ENCODE data around the gene ITFG2.
"Not testable (repeated sequence)": the region's sequence is repeated elsewhere in the genome, so short reads cannot be mapped to it uniquely, and the experiment has no call there.

ITFG2 gene

DNA sequence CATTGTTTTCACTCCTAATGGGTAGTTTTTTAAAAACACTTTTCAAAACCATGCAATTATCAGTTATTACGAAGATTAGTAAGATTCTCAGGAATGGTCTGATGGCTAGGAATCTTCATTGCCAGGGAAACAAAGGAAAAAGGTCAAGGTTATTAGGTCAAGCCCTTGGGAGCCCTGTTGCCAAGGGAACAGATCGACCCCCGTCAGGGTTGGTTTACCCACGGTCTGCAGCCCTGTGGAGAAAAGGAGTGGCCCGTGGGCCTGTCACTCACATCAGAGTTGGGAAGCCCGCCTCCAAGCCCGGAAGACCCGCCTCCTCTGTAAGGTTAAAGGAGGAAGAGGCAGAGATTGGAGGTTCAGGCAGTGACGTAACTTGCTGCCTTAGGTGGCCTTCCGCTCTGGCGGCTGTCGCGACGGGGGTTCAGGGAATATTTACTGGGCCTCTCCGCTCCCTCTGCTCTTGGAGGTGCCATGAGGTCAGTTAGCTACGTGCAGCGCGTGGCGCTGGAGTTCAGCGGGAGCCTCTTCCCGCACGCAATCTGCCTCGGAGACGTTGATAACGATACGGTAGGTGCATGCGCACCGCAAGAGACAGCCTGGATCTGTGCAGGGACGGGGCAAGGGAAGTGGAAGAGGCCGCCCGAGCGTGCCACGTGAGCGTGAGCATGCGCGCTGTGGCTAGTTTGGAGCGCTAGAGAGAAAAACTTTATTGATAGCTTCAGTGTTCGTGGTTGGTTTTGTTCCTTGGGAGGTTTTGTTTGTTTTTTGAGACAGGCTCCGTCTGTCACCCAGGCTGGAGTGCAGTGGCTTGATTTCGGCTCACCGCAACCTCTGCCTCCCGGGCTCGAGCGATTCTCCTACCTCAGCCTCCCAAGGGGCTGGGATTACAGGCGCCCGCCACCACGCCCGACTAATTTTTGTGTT, at the start of gene ITFG2:
ITFG2 (plus strand) TSS at position 379 of the 924 bp plus-strand sequence; CDS start at position 472, 93 bp downstream.
- peak; percentile 98 for DNase-seq (ENCODE audit: low read depth)

DNA sequence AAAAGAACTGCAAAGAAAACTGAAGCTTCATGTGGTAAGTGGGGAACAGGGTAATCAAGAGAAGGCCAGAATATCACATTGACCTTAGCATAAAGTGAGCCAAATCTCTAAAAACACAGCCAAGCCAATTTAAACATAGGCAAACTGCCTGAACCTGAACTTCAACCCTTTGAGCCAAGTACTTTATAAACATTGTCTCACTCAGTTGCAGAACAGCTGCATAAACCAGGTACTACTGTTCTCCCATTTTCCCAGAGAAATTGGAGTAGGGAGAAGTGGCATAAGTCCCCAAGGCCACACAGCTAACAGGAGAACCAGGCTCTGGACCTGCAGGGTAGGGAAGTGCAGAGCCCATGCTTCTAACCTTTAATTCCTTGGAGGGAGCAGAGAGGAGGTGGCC, 48.1 kb upstream of the ITFG2 start:
- DNase-seq (ENCODE audit: low read depth): no peak

DNA sequence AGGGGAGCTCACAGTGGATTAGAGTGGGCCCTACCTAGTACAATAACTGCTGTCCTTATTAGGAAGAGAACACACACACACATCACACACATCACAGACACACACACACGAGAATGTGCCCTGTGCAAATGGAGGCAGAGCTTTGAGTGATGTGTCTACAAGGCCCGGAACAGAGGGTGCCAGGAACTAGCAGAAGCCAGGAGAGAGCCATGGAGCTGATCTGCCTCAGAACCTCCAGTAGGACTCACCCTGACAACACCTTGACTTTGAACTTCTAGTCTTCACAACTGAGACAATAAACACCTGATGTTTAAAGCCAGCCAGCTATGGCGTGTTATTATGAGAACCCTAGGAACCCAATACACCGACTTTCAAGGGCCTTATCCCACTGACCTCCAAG, 47.4 kb upstream of the ITFG2 start:
- DNase-seq (ENCODE audit: low read depth): no peak

DNA sequence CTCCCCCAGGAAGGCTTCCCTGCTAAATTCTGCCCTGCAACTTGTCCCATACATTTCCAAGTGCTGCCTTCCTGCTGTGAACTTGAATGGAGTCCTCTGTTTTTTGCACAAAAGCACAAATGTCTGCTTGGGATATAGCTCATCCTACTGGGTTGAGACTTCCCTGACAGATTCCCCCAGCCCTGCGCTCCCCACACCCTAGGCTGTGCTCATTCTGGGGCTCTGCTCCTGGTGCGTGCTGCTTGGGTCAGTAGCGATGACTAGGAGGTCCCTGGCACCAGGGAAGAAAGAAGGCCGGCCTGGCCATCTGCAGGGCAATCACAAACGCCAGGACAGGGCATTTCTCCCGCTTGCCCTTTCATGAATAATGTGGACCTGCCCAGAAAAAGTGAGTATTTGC, 46.9 kb upstream of the ITFG2 start:
- DNase-seq (ENCODE audit: low read depth): no peak

DNA sequence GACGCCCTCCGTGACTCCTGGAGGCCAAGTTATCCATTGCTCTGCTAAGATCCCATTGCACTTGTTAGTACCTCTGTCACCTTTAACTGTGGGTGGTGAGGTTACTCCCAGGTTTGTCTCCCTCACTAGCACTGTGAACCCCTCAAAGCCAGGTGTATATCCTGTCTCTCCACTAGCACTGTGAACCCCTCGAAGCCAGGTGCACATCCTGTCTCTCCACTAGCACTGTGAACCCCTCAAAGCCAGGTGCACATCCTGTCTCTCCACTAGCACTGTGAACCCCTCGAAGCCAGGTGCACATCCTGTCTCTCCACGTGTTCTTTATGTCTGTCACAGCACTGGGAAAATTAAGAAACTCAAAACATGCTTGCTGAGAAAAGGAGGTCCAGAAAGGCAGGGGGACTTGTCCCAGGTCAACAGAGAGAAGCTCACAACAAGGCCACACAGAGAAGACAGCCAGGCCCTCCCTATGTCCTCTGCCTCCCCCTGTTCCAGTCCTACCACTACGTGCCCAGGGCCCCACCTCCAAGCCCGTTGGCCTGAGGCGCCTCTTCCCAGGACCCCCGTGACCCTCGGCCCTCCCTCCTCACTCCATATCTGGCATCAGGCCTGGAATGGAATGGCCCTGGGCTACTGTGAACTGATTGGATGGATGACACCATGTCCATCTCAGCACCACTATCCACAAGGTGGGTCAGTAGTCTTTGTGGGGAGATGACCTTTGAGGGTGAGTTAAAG, 44.1 kb upstream of the ITFG2 start:
- no peak for DNase-seq (ENCODE audit: low read depth)

DNA sequence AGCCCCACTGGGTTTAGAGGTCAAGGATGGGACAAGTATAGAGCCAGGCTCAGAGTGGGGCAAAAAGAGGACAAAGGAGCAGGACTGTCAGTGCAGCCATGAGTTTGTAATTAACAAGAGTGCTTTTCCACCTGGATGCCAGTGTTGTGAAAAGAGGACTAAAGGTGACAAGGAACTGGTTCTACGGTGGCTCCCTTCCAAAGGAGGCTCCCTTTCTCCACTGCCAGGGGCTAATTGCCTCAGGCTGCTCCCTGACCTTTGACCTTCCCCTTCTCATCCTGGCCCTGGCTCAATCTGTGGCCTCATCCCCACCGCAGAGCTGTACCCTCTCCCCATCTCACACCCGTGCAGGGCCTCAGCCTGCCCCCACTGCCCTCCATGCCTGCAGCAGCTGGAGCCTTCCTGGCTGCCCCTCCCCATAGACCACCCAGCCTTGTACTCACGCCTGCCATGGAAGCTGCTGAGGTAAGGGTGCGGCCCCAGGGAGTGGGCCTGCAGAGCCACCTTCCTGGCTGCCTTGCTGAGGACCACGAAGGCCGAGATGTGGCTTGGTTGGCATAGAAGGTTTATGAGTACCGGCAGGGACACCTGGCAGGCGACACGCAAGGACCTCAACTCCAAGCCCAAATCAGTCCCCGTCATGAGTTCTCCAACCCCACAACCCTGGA, 42.5 kb upstream of the ITFG2 start:
- no peak for DNase-seq (ENCODE audit: low read depth)

DNA sequence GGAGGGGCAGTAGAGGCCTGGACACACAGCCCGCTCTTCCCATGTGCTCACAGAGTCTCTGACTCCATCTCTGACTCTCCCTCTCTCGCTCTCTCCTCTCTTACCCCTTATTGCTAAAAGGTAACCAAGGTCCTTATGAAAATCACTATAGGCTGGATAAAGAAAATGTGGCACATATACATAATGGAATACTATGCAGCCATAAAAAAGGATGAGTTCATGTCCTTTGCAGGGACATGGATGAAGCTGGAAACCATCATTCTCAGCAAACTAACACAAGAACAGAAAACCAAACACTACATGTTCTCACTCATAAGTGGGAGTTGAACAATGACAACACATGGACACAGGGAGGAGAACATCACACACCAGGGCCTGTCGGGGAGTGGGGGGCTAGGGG, 41.9 kb upstream of the ITFG2 start:
- not testable (repeated sequence) for DNase-seq (ENCODE audit: low read depth)

DNA sequence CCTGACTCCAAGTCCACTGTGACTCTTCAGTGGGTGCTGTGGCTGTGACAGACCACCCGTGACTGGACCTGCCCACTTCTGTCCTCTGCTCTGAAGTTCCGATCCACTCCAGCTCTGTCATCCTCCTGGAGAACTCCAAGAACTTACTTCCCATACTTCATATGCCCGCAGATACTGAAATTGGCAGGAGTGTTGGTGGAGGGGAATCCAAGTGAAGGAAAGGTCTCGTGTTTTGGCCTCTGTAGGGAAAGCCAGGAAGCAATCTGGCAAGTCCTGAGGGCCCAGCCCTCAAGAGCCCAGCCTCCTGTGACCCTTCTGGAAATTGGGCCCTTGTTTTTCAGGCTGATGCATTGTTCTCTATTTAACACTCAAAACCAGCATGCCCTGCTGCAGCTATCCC, 40.1 kb upstream of the ITFG2 start:
- no peak for DNase-seq (ENCODE audit: low read depth)

DNA sequence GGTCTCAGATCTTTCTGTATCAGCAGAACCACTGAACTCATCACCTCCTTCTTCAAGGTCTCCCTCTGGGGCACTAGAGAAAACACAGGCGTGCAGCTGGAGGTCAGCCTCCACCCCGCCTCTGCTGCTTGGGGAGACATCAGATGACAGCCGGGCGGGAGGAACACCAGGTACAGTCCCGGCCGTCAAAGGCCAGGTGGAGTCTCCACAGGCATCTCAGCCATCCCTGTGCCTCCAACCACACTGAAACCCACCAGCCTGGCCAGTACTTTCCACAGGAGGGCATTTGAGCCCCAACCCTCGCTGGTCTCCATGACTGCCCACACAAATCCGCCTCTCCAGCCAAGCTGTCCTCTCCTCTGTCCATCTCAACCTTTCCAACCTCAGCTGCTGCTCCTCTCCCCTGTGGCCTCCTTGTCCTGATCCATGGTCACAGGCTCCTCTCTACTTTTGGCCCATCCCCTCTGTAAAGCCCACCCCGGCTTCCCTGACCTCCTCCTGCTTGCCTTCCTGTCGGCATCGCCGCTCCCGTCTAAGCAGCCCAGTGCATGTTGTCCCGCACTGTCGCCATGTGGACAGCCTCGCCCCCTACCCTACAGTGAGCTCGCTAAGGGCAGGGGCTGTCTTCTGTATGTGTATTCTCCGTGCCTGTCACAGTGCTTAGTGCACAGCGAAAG, 39.1 kb upstream of the ITFG2 start:
- no peak for DNase-seq (ENCODE audit: low read depth)

DNA sequence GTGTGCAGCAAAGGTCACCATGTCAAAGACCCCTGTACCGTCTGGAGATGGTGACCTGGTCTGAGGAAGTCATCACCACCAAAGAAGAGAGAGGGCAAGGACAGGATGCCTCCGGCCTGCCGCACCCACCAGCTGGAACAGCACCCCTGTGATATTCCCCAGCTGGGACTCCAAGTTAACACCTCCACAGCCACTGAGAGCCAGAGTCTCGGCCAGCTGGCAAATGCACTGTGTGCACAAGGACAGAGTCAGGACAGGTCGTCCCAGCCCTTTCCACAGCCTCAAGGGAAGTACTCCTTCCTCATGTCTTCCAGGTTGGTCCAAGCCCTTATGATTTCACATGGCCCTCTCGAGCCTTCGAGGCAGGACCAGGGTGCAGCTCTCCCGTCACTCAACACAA, 37.0 kb upstream of the ITFG2 start:
- DNase-seq (ENCODE audit: low read depth): no peak

DNA sequence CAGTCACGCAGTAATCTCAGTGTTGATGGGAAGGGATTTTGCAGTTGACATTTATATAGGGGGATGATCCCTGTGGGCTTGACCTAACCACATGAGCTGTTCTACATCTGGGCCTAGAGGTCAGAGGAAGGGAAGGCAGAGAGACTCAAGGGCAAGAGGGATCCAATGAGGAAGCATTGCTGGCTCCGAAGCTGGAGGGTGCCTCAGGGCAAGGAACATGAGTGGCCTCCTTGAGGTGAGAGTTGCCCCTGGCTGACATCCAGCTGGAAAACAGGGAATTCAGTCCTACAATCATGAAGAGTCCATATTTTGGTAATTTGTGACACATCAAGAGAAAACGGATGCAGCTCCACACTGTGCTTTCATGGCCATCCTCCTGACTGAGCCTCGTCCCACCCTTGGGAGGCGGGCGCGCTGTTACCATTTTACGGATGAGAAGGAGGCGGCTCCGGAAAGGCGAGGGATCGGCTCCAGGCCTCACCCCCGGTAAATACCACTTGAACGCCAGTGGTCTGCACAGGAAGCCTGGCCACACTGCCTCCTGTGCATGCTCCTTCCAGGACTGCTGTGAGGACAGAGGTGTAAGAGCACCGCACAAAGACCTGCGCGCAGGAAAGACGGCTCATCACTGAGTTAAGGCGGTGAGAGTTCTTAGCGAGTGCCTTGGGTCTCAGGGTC, 36.2 kb upstream of the ITFG2 start:
- DNase-seq (ENCODE audit: low read depth): no peak

DNA sequence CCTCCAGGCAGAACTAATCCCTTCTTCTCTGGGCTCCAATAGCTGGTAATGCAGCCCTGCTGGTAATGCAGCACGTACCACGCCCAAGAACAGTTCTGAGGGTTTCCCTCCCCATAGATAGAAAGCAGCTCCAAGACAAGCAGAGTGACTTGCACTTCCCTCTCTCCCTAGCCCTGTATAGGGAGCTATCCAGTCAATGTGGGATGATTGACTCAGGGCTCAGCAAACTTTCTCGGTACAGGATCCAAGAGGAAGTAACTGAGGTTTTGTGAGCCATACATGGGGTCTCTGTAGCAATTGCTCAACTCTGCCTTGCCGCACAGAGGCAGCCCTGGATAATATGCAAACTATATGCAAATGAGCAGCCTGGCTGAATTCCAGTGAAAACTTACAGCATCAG, 33.2 kb upstream of the ITFG2 start:
- DNase-seq (ENCODE audit: low read depth): no peak

DNA sequence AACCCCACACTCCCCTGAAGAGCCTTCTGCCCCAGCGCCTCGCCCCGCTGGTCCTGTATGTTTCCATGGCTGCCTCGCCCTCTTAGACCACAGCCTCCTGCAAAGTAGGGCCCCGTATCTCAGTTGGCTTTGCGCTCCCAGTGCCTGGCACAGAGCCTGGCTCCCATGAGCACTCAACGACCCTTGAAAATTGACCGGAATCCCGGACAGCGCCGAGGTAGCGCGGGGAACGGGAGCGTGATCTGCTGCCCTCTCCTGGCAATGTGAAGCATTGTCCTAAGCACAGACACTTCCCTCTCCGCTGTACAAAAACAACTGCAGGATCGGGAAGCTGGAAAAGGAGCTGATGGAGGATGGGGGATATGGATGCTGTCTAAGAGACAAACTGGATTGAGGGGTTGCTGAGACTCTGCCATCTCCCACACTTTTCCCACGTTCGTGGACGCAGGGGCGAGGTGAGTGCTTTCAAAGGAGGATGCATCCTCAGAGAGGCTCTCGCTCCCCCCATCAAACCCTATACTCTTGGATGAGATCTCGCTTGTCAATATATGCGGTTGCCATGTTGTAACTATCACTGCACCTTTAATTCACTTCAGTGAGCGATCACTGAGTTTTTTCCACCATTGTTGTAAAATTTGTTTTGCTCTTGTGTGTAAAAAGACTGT, 28.4 kb upstream of the ITFG2 start:
- peak; percentile 21 for DNase-seq (ENCODE audit: low read depth)

DNA sequence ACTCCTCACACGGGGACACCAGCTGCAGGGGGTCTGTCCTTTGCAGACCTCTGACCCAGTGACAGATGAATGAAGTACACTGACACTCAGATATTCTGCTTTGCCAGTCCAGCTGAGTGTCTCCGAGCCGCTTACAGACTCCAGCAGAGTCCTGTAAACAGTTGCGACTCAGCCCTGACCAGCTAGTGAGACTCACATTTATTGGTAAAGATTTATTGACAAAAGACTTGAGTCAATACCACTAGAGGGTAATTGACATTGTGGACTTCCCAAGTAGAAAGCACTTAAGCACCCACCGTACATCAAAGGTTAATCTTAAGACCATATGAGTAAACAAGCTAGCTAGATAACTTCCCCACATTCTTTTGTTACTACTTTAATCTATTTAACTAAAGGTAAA, 27.5 kb upstream of the ITFG2 start:
- DNase-seq (ENCODE audit: low read depth): no peak

DNA sequence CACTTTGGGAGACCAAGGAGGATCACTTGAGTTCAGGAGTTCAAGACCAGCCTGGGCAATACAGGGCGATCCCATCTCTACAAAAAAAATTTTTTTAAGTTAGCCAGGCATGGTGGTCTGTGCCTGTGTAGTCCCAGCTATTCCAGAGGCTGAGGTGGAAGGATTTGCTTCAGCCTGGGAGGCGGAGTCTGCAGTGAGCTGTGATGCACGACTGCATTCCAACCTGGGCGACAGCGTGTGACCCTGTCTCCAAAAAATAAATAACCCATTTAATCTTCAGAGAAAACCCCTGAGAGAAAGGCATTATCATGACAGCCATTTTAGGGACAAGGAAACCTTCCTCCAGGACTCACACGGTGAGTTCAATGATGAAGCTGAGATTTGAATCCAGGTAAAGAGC, 21.4 kb upstream of the ITFG2 start:
- no peak for DNase-seq (ENCODE audit: low read depth)

DNA sequence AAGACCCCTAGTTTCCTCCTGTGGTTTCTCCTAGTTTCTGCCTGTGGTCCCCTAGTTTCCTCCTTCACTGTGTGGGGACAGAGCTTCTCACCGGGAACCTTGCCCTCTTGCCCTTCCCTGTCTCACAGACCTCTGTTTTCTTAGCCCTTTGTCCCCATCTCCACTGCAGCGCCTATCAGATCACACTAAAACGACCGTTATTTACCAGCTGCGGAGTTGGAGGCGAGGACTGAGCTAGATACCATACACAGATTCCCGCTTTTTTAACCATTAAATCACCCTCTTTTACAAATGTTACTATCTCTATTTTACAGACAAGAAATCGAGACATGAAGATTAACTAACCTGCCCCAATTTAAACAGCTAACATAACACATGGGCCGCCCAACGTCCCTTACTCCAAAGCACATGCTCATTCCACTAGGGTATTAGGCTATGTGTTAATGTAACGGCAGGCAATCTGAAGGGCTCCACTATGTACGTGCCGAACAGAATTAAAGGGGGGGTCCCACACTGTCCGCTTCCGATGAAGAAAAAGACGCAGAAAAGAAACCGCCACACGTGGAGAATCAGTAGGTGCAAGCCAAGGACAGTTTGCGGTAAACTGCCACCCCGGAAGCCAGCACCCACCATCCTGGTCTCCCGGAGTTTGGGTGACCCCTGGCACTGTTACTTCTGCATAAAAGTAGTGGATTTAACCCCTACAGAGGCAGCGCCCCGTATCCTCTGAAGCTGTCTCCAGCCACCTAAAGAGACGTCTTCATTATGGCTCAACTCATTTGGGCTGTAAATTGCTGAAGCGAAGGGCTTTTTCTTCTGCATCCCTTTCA, 19.6 kb upstream of the ITFG2 start:
- no peak for DNase-seq (ENCODE audit: low read depth)

DNA sequence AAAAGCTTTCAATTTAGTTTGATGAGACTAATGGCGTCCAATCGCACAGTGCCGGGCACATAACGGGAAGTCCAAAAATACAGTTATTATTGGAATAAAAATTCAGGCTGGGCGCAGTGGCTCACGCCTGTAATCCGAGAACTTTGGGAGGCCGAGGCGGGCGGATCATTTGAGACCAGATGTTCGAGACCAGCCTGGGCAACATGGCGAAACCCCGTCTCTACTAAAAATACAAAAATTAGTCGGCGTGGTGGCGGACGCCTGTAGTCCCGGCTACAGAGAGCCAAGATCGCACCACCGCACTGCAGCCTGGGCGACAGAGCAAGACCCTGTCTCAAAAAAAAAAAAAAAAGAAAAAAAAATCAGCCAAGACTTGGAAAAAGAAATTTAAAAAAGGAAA, 18.9 kb upstream of the ITFG2 start:
- DNase-seq (ENCODE audit: low read depth): no peak

DNA sequence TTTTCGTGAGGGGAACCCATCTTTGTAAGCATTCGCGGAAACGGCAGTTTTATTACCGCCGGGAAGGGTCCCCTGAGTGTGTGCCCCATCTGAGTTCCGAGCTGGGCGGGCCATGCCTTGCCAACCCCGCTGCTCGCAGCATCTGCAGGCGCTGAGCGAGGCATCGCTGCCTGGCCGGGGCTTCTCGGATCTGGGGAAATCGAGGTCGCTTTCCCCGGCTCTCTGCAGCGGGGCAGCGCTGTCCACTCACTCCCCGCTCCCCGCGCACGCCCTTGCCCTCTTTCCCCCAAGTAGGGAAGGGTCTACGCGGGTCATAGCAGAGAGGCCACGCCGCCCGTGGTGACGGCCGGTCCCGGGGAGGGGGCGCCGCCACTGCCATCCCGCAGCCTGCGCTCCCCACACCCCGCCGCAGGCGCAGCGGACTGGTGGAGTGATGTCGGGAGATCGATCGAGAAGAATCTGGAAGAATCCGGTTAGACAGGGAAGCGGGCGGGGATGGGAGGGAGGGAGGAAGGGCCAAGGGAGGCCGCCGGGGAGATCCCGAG, 18.2 kb upstream of the ITFG2 start:
- no peak for DNase-seq (ENCODE audit: low read depth)

DNA sequence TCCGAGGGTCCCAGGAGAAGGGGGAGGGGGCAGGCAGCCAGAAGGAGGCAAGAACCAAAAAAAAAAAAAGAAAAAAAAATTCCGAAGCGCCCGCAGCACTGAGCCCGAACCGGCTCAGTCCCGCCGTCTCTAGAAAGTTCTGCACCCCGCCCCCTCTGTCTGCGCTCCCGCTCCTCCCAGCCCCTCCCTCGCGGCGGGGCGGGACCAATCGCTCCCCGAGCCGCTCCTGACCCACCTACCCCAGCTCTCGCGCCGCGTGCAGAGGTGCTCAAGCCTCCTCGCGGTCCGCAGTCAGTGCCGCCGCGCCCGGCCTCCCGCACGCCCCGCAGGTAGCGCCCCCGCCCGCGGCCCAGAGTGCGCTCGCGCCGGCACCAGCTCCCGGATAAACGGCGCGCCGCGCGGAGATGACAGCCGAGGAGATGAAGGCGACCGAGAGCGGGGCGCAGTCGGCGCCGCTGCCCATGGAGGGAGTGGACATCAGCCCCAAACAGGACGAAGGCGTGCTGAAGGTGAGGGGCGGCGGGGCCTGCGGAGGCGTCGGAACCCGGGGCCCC, 17.7 kb upstream of the ITFG2 start, which contains the start of gene FKBP4:
FKBP4 (plus strand) TSS at position 235 of the 554 bp plus-strand sequence; CDS start at position 405, 170 bp downstream.
- peak; percentile 76 for DNase-seq (ENCODE audit: low read depth)

Data from amniotic epithelial cell (primary cell).